H1 (cell line): Measurements from ENCODE around the gene GAMT.

ENCODE experiments used
- GABPA ChIP-seq: IDR thresholded peaks from 2 replicates; pipeline ENCODE4 v1.6.1; 2011; ENCODE audit warnings: mild to moderate bottlenecking, low read length, moderate library complexity, borderline replicate concordance; ENCODE audit not compliant: insufficient read depth
- HDAC6 ChIP-seq: IDR thresholded peaks from one replicate; pipeline ENCODE4 v1.7.1; 2012; ENCODE audit warnings: low read depth, mild to moderate bottlenecking, inconsistent platforms, low read length, moderate library complexity
- POLR2A ChIP-seq, 2 experiments: IDR thresholded peaks; 1 replicate in 1 of 2; 2 replicates in 1 of 2; pipeline ENCODE4 v1.6.1; 2011; ENCODE audit warnings: low read depth in 2 of 2, low read length in 2 of 2, mild to moderate bottlenecking in 2 of 2; ENCODE audit errors: control extremely low read depth in 1 of 2
- POLR2AphosphoS5 ChIP-seq: IDR thresholded peaks from 2 replicates; pipeline ENCODE4 v1.6.1; 2011; ENCODE audit warnings: low read depth, low read length
- SAP30 ChIP-seq: fragments of 300-600 bp; sonication (generic); IDR thresholded peaks from 2 replicates; pipeline ENCODE4 v1.7.1; 2012; ENCODE audit warnings: low read length, moderate library complexity, mild to moderate bottlenecking, inconsistent platforms; ENCODE audit not compliant: insufficient read depth, insufficient replicate concordance
- SIX5 ChIP-seq: IDR thresholded peaks from 2 replicates; pipeline ENCODE4 v1.6.1; 2011; ENCODE audit warnings: mild to moderate bottlenecking, low read depth, low read length
- TF ChIP-seq, protein P1 (sequence below), 3 experiments: IDR thresholded peaks; 1 replicate in 2 of 3; 2 replicates in 1 of 3; pipeline versions ENCODE4 v1.5.1 to v1.6.1; 2011; ENCODE audit warnings: low read length in 3 of 3, mild to moderate bottlenecking in 3 of 3, inconsistent platforms in 2 of 3, low read depth in 1 of 3, moderate library complexity in 1 of 3; ENCODE audit not compliant: insufficient read depth in 1 of 3; ENCODE audit errors: control extremely low read depth in 1 of 3

DNA sequence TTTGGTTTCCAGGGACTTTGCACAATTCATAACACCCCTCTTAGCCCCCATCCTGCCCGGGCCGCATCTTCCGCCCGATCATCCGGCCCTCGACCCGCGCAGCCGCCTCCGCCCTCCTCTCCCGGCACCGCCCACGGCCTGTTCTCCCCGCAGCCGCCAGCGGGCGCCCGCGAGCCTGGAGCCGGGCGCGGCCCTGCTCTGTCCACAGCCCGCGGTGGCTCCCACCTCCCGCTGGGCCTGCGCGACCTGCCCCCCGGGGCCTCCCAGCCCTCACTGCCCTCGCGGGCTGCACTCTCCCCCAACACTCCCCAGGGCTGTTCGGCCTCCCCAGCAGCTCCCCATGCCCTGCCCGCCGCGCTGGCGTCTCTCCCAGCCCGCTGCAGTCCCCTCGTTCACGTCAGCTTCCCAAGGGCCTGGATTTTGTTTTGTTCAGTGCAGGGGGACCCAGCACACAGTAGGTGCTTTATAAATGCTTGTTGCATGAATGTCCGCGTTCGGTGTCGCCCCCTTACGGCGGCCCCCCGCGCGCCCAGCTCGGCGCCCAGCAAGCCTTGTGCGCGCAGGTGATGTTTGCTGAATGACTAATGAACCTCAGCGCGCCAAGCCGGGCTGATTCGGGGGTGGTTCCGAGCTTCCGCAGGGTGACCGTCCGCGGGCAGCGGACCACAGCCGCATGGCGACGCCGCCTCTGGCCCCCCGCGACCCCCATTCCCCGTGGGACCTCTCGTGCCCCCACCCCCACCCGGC, 44.0 kb upstream of the GAMT start:
- no peak for TF ChIP-seq POLR2AphosphoS5
- TF ChIP-seq GABPA: peak; percentile 19; the same call in 1 of the 2 replicates
- no peak for TF ChIP-seq SAP30
- TF ChIP-seq SIX5: no peak
- TF ChIP-seq, protein P1, sequence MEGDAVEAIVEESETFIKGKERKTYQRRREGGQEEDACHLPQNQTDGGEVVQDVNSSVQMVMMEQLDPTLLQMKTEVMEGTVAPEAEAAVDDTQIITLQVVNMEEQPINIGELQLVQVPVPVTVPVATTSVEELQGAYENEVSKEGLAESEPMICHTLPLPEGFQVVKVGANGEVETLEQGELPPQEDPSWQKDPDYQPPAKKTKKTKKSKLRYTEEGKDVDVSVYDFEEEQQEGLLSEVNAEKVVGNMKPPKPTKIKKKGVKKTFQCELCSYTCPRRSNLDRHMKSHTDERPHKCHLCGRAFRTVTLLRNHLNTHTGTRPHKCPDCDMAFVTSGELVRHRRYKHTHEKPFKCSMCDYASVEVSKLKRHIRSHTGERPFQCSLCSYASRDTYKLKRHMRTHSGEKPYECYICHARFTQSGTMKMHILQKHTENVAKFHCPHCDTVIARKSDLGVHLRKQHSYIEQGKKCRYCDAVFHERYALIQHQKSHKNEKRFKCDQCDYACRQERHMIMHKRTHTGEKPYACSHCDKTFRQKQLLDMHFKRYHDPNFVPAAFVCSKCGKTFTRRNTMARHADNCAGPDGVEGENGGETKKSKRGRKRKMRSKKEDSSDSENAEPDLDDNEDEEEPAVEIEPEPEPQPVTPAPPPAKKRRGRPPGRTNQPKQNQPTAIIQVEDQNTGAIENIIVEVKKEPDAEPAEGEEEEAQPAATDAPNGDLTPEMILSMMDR (IDR thresholded peaks at IDR 0.05; ENCODE audit: control extremely low read depth in 1 of 3, insufficient read depth in 1 of 3, low read depth in 1 of 3, low read length in 3 of 3): peak; percentile 78 to 94 (median 87)
- TF ChIP-seq POLR2A (IDR thresholded peaks at IDR 0.05; ENCODE audit: control extremely low read depth in 1 of 2, low read depth in 2 of 2, low read length in 2 of 2): no peak
- TF ChIP-seq HDAC6: no peak
